WTC11 (cell line): ENCODE measurements around the gene TMC8. TPM values are rescaled to one million over a fixed set of nuclear protein-coding genes. Genes with fewer than 3 reads are reported as not detected.

Source experiments
- ATAC-seq: fragments of 200-7000 bp; cut with Tn5 transposase; 2 replicates; pipeline ENCODE4 v1.10.0; 2021; ENCODE audit warnings: mild to moderate bottlenecking, moderate library complexity
- CTCF ChIA-PET: fragments of 300-600 bp; sonication (Branson Sonifier 250); formaldehyde crosslinking; loops from one replicate; lab custom pipeline; 2021; ENCODE audit warnings: antibody characterized with exemption; lab: Charles Lee
- POLR2A ChIA-PET: fragments of 350-600 bp; sonication (Branson Sonifier 250); formaldehyde crosslinking; loops from one replicate; lab custom pipeline; 2021; ENCODE audit warnings: antibody characterized with exemption; lab: Charles Lee
- DNase-seq: peaks from one replicate; pipeline ENCODE4 v3.0.0; 2021; ENCODE audit warnings: low spot score
- H3K27ac Mint-ChIP-seq: 2 replicates; pipeline ENCODE4 v1.8.0; 2021; ENCODE audit warnings: mixed read lengths
- H3K27me3 Mint-ChIP-seq: 2 replicates; pipeline ENCODE4 v1.8.0; 2021; ENCODE audit warnings: low read depth, mild to moderate bottlenecking, moderate library complexity, mixed read lengths
- H3K36me3 Mint-ChIP-seq: 2 replicates; pipeline ENCODE4 v1.8.0; 2021; ENCODE audit warnings: mixed read lengths
- H3K4me1 Mint-ChIP-seq: 2 replicates; pipeline ENCODE4 v1.8.0; 2022; ENCODE audit warnings: mixed read lengths
- H3K4me3 Mint-ChIP-seq: 2 replicates; pipeline ENCODE4 v1.8.0; 2021; ENCODE audit warnings: mild to moderate bottlenecking, moderate library complexity, mixed read lengths
- H3K9me3 Mint-ChIP-seq: 2 replicates; pipeline ENCODE4 v1.8.0; 2021; ENCODE audit warnings: mixed read lengths
- CREB1 ChIP-seq: sonication (generic); formaldehyde crosslinking; IDR thresholded peaks from 2 replicates; pipeline ENCODE4 v1.8.0; 2023; ENCODE audit warnings: mild to moderate bottlenecking, missing genetic modification reagents
- ETV6 ChIP-seq: sonication (generic); formaldehyde crosslinking; IDR thresholded peaks from 2 replicates; pipeline ENCODE4 v1.8.1; 2022; ENCODE audit warnings: mild to moderate bottlenecking, missing genetic modification reagents
- HMGA2 ChIP-seq: fragments of 250-450 bp; sonication (Bioruptor Pico); IDR thresholded peaks from 2 replicates; pipeline ENCODE4 v1.4.0; 2021; ENCODE audit warnings: mild to moderate bottlenecking, moderate library complexity
- JAZF1 ChIP-seq: fragments of 250-450 bp; sonication (Bioruptor Pico); IDR thresholded peaks from 2 replicates; pipeline ENCODE4 v1.9.0; 2021; ENCODE audit warnings: moderate library complexity, mild to moderate bottlenecking, inconsistent platforms
- MAX ChIP-seq: sonication (generic); formaldehyde crosslinking; IDR thresholded peaks from 2 replicates; pipeline ENCODE4 v1.8.0; 2022; ENCODE audit warnings: mild to moderate bottlenecking, missing genetic modification reagents
- NFATC4 ChIP-seq: fragments of 250-450 bp; sonication (Bioruptor Pico); IDR thresholded peaks from 2 replicates; pipeline ENCODE4 v1.9.0; 2021; ENCODE audit warnings: mild to moderate bottlenecking
- NR3C1 ChIP-seq: sonication (generic); formaldehyde crosslinking; conservative IDR thresholded peaks from 2 replicates; pipeline ENCODE4 v1.8.1; 2023; ENCODE audit warnings: low read depth, mild to moderate bottlenecking, missing genetic modification reagents
- OVOL2 ChIP-seq: fragments of 250-450 bp; sonication (Bioruptor Pico); IDR thresholded peaks from 2 replicates; pipeline ENCODE4 v1.9.0; 2021; ENCODE audit warnings: mild to moderate bottlenecking, borderline replicate concordance
- SOX15 ChIP-seq: fragments of 250-450 bp; sonication (Bioruptor Pico); IDR thresholded peaks from 2 replicates; pipeline ENCODE4 v1.9.0; 2021; ENCODE audit warnings: mild to moderate bottlenecking
- TCF7 ChIP-seq: sonication (generic); formaldehyde crosslinking; IDR thresholded peaks from 2 replicates; pipeline ENCODE4 v1.8.0; 2022; ENCODE audit warnings: mild to moderate bottlenecking, low read depth, missing genetic modification reagents, moderate library complexity
- TEAD1 ChIP-seq: sonication (generic); formaldehyde crosslinking; IDR thresholded peaks from 2 replicates; pipeline ENCODE4 v1.8.0; 2022; ENCODE audit warnings: mild to moderate bottlenecking, missing genetic modification reagents
- ZNF232 ChIP-seq: sonication (generic); formaldehyde crosslinking; IDR thresholded peaks from 2 replicates; pipeline ENCODE4 v1.8.0; 2022; ENCODE audit warnings: mild to moderate bottlenecking, missing genetic modification reagents
- ZNF281 ChIP-seq: sonication (generic); formaldehyde crosslinking; IDR thresholded peaks from 2 replicates; pipeline ENCODE4 v1.8.0; 2023; ENCODE audit warnings: mild to moderate bottlenecking, missing genetic modification reagents
- ZNF532 ChIP-seq: fragments of 250-450 bp; sonication (Bioruptor Pico); IDR thresholded peaks from 2 replicates; pipeline ENCODE4 v1.9.0; 2021; ENCODE audit warnings: mild to moderate bottlenecking, borderline replicate concordance
- total RNA-seq: library from RNA; stranded (reverse); gene quantifications from 3 replicates; pipeline ENCODE4 v1.2.3, GENCODE V29; 2021
- TF ChIP-seq, protein P1 (sequence below): sonication (generic); formaldehyde crosslinking; IDR thresholded peaks from 2 replicates; pipeline ENCODE4 v1.8.1; 2023; ENCODE audit warnings: mild to moderate bottlenecking, missing genetic modification reagents, moderate library complexity
- TF ChIP-seq, protein P2 (sequence below): sonication (generic); formaldehyde crosslinking; IDR thresholded peaks from 2 replicates; pipeline ENCODE4 v1.8.1; 2023; ENCODE audit warnings: mild to moderate bottlenecking, missing genetic modification reagents
- TF ChIP-seq, protein P3 (sequence below): sonication (generic); formaldehyde crosslinking; IDR thresholded peaks from 2 replicates; pipeline ENCODE4 v1.8.1; 2022; ENCODE audit warnings: mild to moderate bottlenecking, missing genetic modification reagents, moderate library complexity, borderline replicate concordance
- TF ChIP-seq, protein P4 (sequence below): sonication (generic); formaldehyde crosslinking; IDR thresholded peaks from 2 replicates; pipeline ENCODE4 v1.8.1; 2023; ENCODE audit warnings: mild to moderate bottlenecking, missing genetic modification reagents, moderate library complexity
- TF ChIP-seq, protein P5 (sequence below): fragments of 250-450 bp; sonication (Bioruptor Pico); IDR thresholded peaks from 2 replicates; pipeline ENCODE4 v1.8.0; 2021; ENCODE audit warnings: mild to moderate bottlenecking

The TMC8 gene
- total RNA-seq, 1 experiment from 2014 or later: 3.7 TPM

DNA sequence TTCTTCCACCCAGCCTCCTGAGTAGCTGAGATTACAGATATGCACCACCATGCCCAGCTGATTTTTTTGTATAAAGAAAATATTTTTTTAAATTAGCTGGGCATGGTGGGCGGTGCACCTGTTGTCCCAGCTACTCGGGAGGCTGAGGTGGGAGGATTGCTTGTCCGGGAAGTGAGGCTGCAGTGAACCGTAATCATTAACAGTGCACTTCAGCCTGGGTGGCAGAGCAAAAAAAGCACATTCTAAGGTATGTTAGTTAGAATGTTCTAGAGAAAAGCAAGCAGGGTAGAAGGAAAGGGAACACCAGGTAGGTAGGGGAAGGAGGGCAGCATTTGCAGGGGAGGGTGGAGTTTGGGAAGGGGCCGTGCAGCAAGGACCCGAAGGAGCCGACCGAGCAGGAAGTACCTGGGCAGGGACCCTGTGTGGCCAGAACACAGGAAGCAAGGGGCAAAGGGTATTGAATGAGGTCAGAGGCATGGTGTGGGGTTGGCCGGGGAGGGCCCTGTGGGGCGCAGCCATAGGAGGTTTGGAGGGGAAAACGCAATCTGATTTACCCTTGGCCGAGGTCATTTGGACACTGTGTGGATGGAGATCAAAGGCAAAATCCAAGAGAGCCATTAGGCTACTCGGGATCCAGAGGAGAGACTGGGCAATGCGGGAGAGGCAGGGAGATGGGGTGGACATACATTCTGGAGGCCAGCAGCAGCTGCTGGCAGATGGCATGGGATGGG is 17.9 kb downstream of the TMC8 start:
- TF ChIP-seq ETV6 (CRISPR knock-in tag) (no peak), OVOL2 (CRISPR knock-in tag) (no peak)
- no peaks in the 10 kb centered on the region for H3K4me1 Mint-ChIP-seq
- no peaks in the 10 kb centered on the region for H3K27me3 Mint-ChIP-seq
- no peaks in the 10 kb centered on the region for H3K36me3 Mint-ChIP-seq
- no peak overlapping the region for H3K27ac Mint-ChIP-seq
- H3K9me3 Mint-ChIP-seq: no peaks in the 10 kb centered on the region
- CTCF ChIA-PET: interaction anchor here (0.7 to 2.1 kb wide), 3 partner anchors 28 to 135 kb away, joined by 4 to 7 read pairs (median 5); no protein-coding TSS in a partner anchor
- POLR2A ChIA-PET: no interaction called here
- ATAC-seq: no peak
- DNase-seq: no peak
- H3K4me3 Mint-ChIP-seq: no peak overlapping the region

GRCh38 chr17:78151514-78152008 is 21.0 kb downstream of the TMC8 start:
- ChIA-PET CTCF (interaction anchor here (0.6 to 1.3 kb wide), 3 partner anchors 14 to 270 kb away, joined by 3 to 5 read pairs (median 4); no protein-coding TSS in a partner anchor), POLR2A (interaction anchor here (0.6 to 0.8 kb wide), 2 partner anchors 25 to 48 kb away, joined by 3 to 4 read pairs; no protein-coding TSS in a partner anchor)
- H3K9me3 Mint-ChIP-seq: no peaks in the 10 kb centered on the region
- no peaks in the 10 kb centered on the region for H3K27me3 Mint-ChIP-seq
- no peak overlapping the region for H3K27ac Mint-ChIP-seq
- H3K36me3 Mint-ChIP-seq: no peaks in the 10 kb centered on the region
- ATAC-seq (no peak), DNase-seq (no peak)
- H3K4me3 Mint-ChIP-seq: no peak overlapping the region
- TF ChIP-seq TEAD1 (no peak), JAZF1 (CRISPR knock-in tag) (no peak), NFATC4 (CRISPR knock-in tag) (no peak), CREB1 (CRISPR knock-in tag) (no peak), HMGA2 (CRISPR knock-in tag) (no peak), SOX15 (CRISPR knock-in tag) (no peak), ZNF281 (CRISPR knock-in tag) (no peak), NR3C1 (no peak), ZNF532 (CRISPR knock-in tag) (no peak), ETV6 (CRISPR knock-in tag) (no peak), TCF7 (CRISPR knock-in tag) (no peak), MAX (CRISPR knock-in tag) (no peak), ZNF232 (CRISPR knock-in tag) (no peak)
- TF ChIP-seq, protein P1, sequence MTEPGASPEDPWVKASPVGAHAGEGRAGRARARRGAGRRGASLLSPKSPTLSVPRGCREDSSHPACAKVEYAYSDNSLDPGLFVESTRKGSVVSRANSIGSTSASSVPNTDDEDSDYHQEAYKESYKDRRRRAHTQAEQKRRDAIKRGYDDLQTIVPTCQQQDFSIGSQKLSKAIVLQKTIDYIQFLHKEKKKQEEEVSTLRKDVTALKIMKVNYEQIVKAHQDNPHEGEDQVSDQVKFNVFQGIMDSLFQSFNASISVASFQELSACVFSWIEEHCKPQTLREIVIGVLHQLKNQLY (CRISPR knock-in tag): no peak
- TF ChIP-seq, protein P2, sequence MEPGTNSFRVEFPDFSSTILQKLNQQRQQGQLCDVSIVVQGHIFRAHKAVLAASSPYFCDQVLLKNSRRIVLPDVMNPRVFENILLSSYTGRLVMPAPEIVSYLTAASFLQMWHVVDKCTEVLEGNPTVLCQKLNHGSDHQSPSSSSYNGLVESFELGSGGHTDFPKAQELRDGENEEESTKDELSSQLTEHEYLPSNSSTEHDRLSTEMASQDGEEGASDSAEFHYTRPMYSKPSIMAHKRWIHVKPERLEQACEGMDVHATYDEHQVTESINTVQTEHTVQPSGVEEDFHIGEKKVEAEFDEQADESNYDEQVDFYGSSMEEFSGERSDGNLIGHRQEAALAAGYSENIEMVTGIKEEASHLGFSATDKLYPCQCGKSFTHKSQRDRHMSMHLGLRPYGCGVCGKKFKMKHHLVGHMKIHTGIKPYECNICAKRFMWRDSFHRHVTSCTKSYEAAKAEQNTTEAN (CRISPR knock-in tag): no peak
- TF ChIP-seq, protein P3, sequence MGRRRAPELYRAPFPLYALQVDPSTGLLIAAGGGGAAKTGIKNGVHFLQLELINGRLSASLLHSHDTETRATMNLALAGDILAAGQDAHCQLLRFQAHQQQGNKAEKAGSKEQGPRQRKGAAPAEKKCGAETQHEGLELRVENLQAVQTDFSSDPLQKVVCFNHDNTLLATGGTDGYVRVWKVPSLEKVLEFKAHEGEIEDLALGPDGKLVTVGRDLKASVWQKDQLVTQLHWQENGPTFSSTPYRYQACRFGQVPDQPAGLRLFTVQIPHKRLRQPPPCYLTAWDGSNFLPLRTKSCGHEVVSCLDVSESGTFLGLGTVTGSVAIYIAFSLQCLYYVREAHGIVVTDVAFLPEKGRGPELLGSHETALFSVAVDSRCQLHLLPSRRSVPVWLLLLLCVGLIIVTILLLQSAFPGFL (CRISPR knock-in tag): no peak
- TF ChIP-seq, protein P4, sequence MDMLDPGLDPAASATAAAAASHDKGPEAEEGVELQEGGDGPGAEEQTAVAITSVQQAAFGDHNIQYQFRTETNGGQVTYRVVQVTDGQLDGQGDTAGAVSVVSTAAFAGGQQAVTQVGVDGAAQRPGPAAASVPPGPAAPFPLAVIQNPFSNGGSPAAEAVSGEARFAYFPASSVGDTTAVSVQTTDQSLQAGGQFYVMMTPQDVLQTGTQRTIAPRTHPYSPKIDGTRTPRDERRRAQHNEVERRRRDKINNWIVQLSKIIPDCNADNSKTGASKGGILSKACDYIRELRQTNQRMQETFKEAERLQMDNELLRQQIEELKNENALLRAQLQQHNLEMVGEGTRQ (CRISPR knock-in tag): no peak
- TF ChIP-seq, protein P5, sequence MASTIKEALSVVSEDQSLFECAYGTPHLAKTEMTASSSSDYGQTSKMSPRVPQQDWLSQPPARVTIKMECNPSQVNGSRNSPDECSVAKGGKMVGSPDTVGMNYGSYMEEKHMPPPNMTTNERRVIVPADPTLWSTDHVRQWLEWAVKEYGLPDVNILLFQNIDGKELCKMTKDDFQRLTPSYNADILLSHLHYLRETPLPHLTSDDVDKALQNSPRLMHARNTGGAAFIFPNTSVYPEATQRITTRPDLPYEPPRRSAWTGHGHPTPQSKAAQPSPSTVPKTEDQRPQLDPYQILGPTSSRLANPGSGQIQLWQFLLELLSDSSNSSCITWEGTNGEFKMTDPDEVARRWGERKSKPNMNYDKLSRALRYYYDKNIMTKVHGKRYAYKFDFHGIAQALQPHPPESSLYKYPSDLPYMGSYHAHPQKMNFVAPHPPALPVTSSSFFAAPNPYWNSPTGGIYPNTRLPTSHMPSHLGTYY (CRISPR knock-in tag): no peak
- H3K4me1 Mint-ChIP-seq: no peaks in the 10 kb centered on the region
